HepG2 (cell line): ENCODE results near the gene ACACB. TPM values are rescaled to one million over a fixed set of nuclear protein-coding genes. Genes with fewer than 3 reads are reported as not detected.
A peak's percentile ranks its signal among the peaks of the same experiment; 100 is the strongest.

Source experiments
- ATAC-seq: fragments of 200-7000 bp; cut with Tn5 transposase; 3 replicates; pipeline ENCODE4 v1.9.1; 2020; ENCODE audit warnings: mild to moderate bottlenecking, moderate library complexity
- BruUV-seq: library from RNA; stranded (reverse); fragments of 400-500 nt; replicated peaks from 2 replicates; lab custom pipeline; 2021; lab: Mats Ljungman, UMichigan
- CTCF ChIA-PET: fragments of 300-600 bp; formaldehyde crosslinking; extraction: SDS; loops from one replicate; lab custom pipeline; 2021; ENCODE audit warnings: low total read pairs, inconsistent platforms, low intra/inter-chr PET ratio; lab: Yijun Ruan, JAX
- POLR2A ChIA-PET: fragments of 350-600 bp; sonication (Branson Sonifier 250); formaldehyde crosslinking; loops from one replicate; lab custom pipeline; 2020; ENCODE audit warnings: antibody characterized with exemption, inconsistent platforms; lab: Yijun Ruan, JAX
- DNase-seq: peaks from one replicate; pipeline ENCODE4 v3.0.0-alpha.2; 2015; ENCODE audit warnings: low spot score
- FAIRE-seq: peaks from 3 replicates; lab custom pipeline; 2011; peaks lifted over from hg19 to GRCh38; lab: Jason Lieb, UNC
- H2AFZ ChIP-seq: one replicate; pipeline ENCODE4 v1.6.1; 2011; ENCODE audit warnings: low read length, inconsistent platforms
- H3K27ac ChIP-seq: fragments of 300-600 bp; 3 replicates; pipeline ENCODE4 v1.8.0; 2011; ENCODE audit warnings: mixed run types, mild to moderate bottlenecking, mixed read lengths, low read length, inconsistent platforms; ENCODE audit not compliant: insufficient read depth; ENCODE audit errors: extremely low read length
- H3K27me3 ChIP-seq, 2 experiments: fragments of 200-600 bp in 1 of 2; 2 replicates in 1 of 2; 3 replicates in 1 of 2; pipeline versions ENCODE4 v1.6.0 to v1.8.0; 2011; ENCODE audit warnings: low read length in 2 of 2, mild to moderate bottlenecking in 2 of 2, moderate library complexity in 2 of 2, inconsistent platforms in 1 of 2; ENCODE audit not compliant: insufficient read depth in 2 of 2, control insufficient read depth in 1 of 2
- H3K36me3 ChIP-seq, 2 experiments: fragments of 200-600 bp in 1 of 2; replicated peaks in 1 of 2; 2 replicates in 1 of 2; 3 replicates in 1 of 2; pipeline versions ENCODE4 v1.5.1 to v1.8.0; 2011; ENCODE audit warnings: low read length in 2 of 2, inconsistent platforms in 1 of 2; ENCODE audit not compliant: insufficient read depth in 2 of 2, control insufficient read depth in 1 of 2
- H3K4me1 ChIP-seq: 2 replicates; pipeline ENCODE4 v1.5.1; 2012; ENCODE audit warnings: low read length, inconsistent platforms; ENCODE audit not compliant: insufficient read depth
- H3K4me2 ChIP-seq: 2 replicates; pipeline ENCODE4 v1.6.0; 2011; ENCODE audit warnings: low read depth, low read length, inconsistent platforms
- H3K4me3 ChIP-seq, 3 experiments: fragments of 200-600 bp in 1 of 3; sonication (generic), shearing (Covaris generic) in 1 of 3; replicated peaks in 1 of 3; 2 replicates each; pipeline ENCODE4 v1.5.1; 2011 to 2016; ENCODE audit warnings: low read length in 3 of 3, inconsistent platforms in 2 of 3, low read depth in 2 of 3, mild to moderate bottlenecking in 2 of 3, control low read depth in 1 of 3, mixed read lengths in 1 of 3; ENCODE audit not compliant: insufficient read depth in 1 of 3
- H3K79me2 ChIP-seq: one replicate; pipeline ENCODE4 v1.6.1; 2011; ENCODE audit warnings: low read length, inconsistent platforms; ENCODE audit not compliant: insufficient read depth
- H3K9ac ChIP-seq: 2 replicates; pipeline ENCODE4 v1.6.0; 2011; ENCODE audit warnings: mild to moderate bottlenecking, low read depth, low read length, inconsistent platforms; ENCODE audit not compliant: insufficient read depth
- H3K9me3 ChIP-seq: 2 replicates; pipeline ENCODE4 v1.5.1; 2012; ENCODE audit warnings: mild to moderate bottlenecking, low read length
- H4K20me1 ChIP-seq: 2 replicates; pipeline ENCODE4 v1.6.0; 2011; ENCODE audit warnings: inconsistent platforms, mild to moderate bottlenecking, low read length, moderate library complexity; ENCODE audit not compliant: insufficient read depth
- ELF1 ChIP-seq: sonication (generic); formaldehyde crosslinking; IDR thresholded peaks from 2 replicates; pipeline ENCODE4 v1.4.0; 2020; ENCODE audit warnings: missing genetic modification reagents
- HCFC1 ChIP-seq: fragments of 150-350 bp; IDR thresholded peaks from 2 replicates; pipeline ENCODE4 v1.6.1; 2014; ENCODE audit warnings: low read depth, low read length
- HMGXB4 ChIP-seq, 2 experiments: sonication (generic) in 1 of 2; formaldehyde crosslinking in 1 of 2; IDR thresholded peaks; 2 replicates each; pipeline versions ENCODE4 v1.4.0 to v1.6.1; 2018 to 2020; ENCODE audit warnings: missing genetic modification reagents in 2 of 2, borderline replicate concordance in 1 of 2, low read depth in 1 of 2, mild to moderate bottlenecking in 1 of 2, missing biosample characterization in 1 of 2
- RFXAP ChIP-seq: sonication (generic); formaldehyde crosslinking; IDR thresholded peaks from 2 replicates; pipeline ENCODE4 v1.4.0; 2020; ENCODE audit warnings: missing genetic modification reagents, borderline replicate concordance
- TEF ChIP-seq: sonication (generic); formaldehyde crosslinking; IDR thresholded peaks from 2 replicates; pipeline ENCODE4 v1.5.0; 2020; ENCODE audit warnings: missing genetic modification reagents
- ZNF431 ChIP-seq: sonication (generic); formaldehyde crosslinking; IDR thresholded peaks from 2 replicates; pipeline ENCODE4 v1.9.0; 2022; ENCODE audit warnings: missing genetic modification reagents, low read depth, mild to moderate bottlenecking, borderline replicate concordance
- ZNF768 ChIP-seq: sonication (generic); formaldehyde crosslinking; IDR thresholded peaks from 2 replicates; pipeline ENCODE4 v1.4.0; 2020; ENCODE audit warnings: missing genetic modification reagents
- ZNF776 ChIP-seq: sonication (generic); formaldehyde crosslinking; IDR thresholded peaks from 2 replicates; pipeline ENCODE4 v1.4.0; 2020; ENCODE audit warnings: mild to moderate bottlenecking, missing genetic modification reagents
- ZNF792 ChIP-seq: IDR thresholded peaks from 2 replicates; pipeline ENCODE4 v1.6.1; 2016
- WGBS: methylation state at CpG from one replicate; pipeline ENCODE4 v1.1.6; 2017; ENCODE audit warnings: low lambda C conversion rate; 5-methylcytosine and 5-hydroxymethylcytosine counted together
- in situ Hi-C: cut with HindIII; loops from 2 replicates; pipeline ENCODE4 v1.10.0; 2017; ENCODE audit warnings: low pct_unique_long_range_greater_than_20kb; ENCODE audit not compliant: extremely low pct_ligation_motif_present
- intact Hi-C: fragments of 100-400 bp; cut with micrococcal nuclease; formaldehyde crosslinking; loops from one replicate; pipeline ENCODE4 v1.10.0; 2022; ENCODE audit not compliant: unreplicated experiment
- polyA plus RNA-seq, 8 experiments: library from polyadenylated mRNA; depleted of rRNA in 3 of 8; stranded (reverse) in 7 of 8; unstranded in 1 of 8; fragments of >200 nt; fragmentation: Illumina TruSeq in 4 of 8; extraction: Trizol in 4 of 8; gene quantifications; 2 replicates each; pipeline versions ENCODE4 v1.2.1 to v1.2.3, GENCODE V29; 2011 to 2016; ENCODE audit warnings: low read depth in 4 of 8, missing spikeins in 1 of 8, mixed read lengths in 1 of 8; ENCODE audit not compliant: insufficient read depth in 1 of 8
- total RNA-seq, 5 experiments: library from RNA; depleted of rRNA; stranded (reverse); fragments of >200 nt; fragmentation: Illumina TruSeq; extraction: Trizol; gene quantifications; 2 replicates each; pipeline ENCODE4 v1.2.3, GENCODE V29; 2016; ENCODE audit warnings: low read depth in 1 of 5

Gene ACACB
- total and polyA plus RNA-seq, 2 of the 13 experiments (the other 11 are each of a cell fraction or from before 2014, with no cell fraction given): 6.2 to 8.6 TPM

DNA sequence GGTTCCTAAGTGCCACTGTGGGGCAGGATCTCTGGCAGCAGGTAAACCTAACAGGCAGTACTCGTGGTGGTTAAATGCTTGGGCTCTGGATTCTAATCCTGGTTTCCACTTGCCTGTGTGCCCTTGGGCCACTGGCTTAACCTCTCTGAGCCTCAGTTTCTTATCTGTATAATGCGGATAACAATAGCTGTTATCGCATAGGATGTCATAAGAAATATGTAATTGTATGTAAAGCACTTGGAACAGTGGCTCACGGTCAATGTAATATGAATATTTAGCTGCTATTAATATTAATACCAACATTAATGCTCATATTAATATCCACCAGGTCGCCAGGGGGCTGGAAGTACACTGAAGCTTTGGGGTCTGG, 175.9 kb downstream of the ACACB start:
- DNase-seq: no peak
- no peaks in the 10 kb centered on the region for H3K79me2 ChIP-seq
- H3K4me3 ChIP-seq: no peak overlapping the region
- TF ChIP-seq TEF (CRISPR knock-in tag) (no peak), ZNF776 (CRISPR knock-in tag) (no peak), ZNF768 (CRISPR knock-in tag) (peak; percentile 78)
- no peaks in the 10 kb centered on the region for H3K36me3 ChIP-seq
- no peak overlapping the region for H3K9ac ChIP-seq
- FAIRE-seq: no peak
- no peaks in the 10 kb centered on the region for H4K20me1 ChIP-seq
- intact Hi-C loops: no loop called here
- peaks cover 0 to 4% of the 10 kb centered on the region in 2 experiments; a peak in 1 of 5 replicates for H3K27me3 ChIP-seq
- H3K27ac ChIP-seq: no peak overlapping the region
- no peak overlapping the region for H2AFZ ChIP-seq
- WGBS: 70% methylated on average over 5 of the region's 5 CpGs
- BruUV-seq: no TSS peak
- ChIA-PET POLR2A (no interaction called here), CTCF (no interaction called here)
- H3K9me3 ChIP-seq: no peaks in the 10 kb centered on the region
- ATAC-seq: no peak
- peaks cover 7% of the 10 kb centered on the region for H3K4me1 ChIP-seq
- in situ Hi-C loops: no loop called here
- H3K4me2 ChIP-seq: no peak overlapping the region

GRCh38 chr12:109293106-109293505, 176.7 kb downstream of the ACACB start:
- intact Hi-C loops: no loop called here
- no peak for TF ChIP-seq HMGXB4 (CRISPR knock-in tag; IDR thresholded peaks at IDR 0.05; ENCODE audit: borderline replicate concordance in 1 of 2, low read depth in 1 of 2)
- no peak for TF ChIP-seq ELF1 (CRISPR knock-in tag)
- TF ChIP-seq RFXAP (CRISPR knock-in tag): no peak
- no peak for TF ChIP-seq ZNF431 (CRISPR knock-in tag)
- no peak for TF ChIP-seq ZNF792 (CRISPR knock-in tag)
- no peak for TF ChIP-seq HCFC1
- H3K9me3 ChIP-seq: no peaks in the 10 kb centered on the region
- no peaks in the 10 kb centered on the region for H3K36me3 ChIP-seq
- H3K9ac ChIP-seq: no peak overlapping the region
- no peak overlapping the region for H3K4me2 ChIP-seq
- WGBS: 50% methylated on average over 1 of the region's 3 CpGs
- no peak overlapping the region for H2AFZ ChIP-seq
- no peak for FAIRE-seq
- ChIA-PET CTCF (no interaction called here), POLR2A (no interaction called here)
- BruUV-seq: no TSS peak
- H3K79me2 ChIP-seq: no peaks in the 10 kb centered on the region
- in situ Hi-C loops: no loop called here
- no peak for ATAC-seq
- H3K27ac ChIP-seq: no peak overlapping the region
- H3K4me3 ChIP-seq: no peak overlapping the region
- H3K4me1 ChIP-seq: peaks cover 7% of the 10 kb centered on the region
- DNase-seq: no peak
- H4K20me1 ChIP-seq: no peaks in the 10 kb centered on the region
- peaks cover 0 to 4% of the 10 kb centered on the region in 2 experiments; a peak in 1 of 5 replicates for H3K27me3 ChIP-seq
